WTC11 (cell line): Measurements from ENCODE around the gene MYO1F.

Experiments used
- CTCF ChIP-seq: fragments of 200-600 bp; IDR thresholded peaks from 2 replicates; pipeline ENCODE4 v1.8.0; 2022; ENCODE audit warnings: antibody characterized with exemption
- E2F1 ChIP-seq: sonication (generic); formaldehyde crosslinking; IDR thresholded peaks from 2 replicates; pipeline ENCODE4 v1.8.0; 2022; ENCODE audit warnings: mild to moderate bottlenecking, missing genetic modification reagents
- FOXK1 ChIP-seq: sonication (generic); formaldehyde crosslinking; IDR thresholded peaks from 2 replicates; pipeline ENCODE4 v1.8.0; 2022; ENCODE audit warnings: mild to moderate bottlenecking, moderate library complexity, missing genetic modification reagents
- HMGXB4 ChIP-seq: sonication (generic); formaldehyde crosslinking; IDR thresholded peaks from 2 replicates; pipeline ENCODE4 v1.8.1; 2023; ENCODE audit warnings: mild to moderate bottlenecking, moderate library complexity, missing genetic modification reagents
- IRF1 ChIP-seq: sonication (generic); formaldehyde crosslinking; IDR thresholded peaks from 2 replicates; pipeline ENCODE4 v1.8.0; 2023; ENCODE audit warnings: missing genetic modification reagents
- PRDM15 ChIP-seq: sonication (generic); formaldehyde crosslinking; IDR thresholded peaks from 2 replicates; pipeline ENCODE4 v1.8.0; 2022; ENCODE audit warnings: missing genetic modification reagents
- SP1 ChIP-seq: sonication (generic); formaldehyde crosslinking; conservative IDR thresholded peaks from 2 replicates; pipeline ENCODE4 v1.8.1; 2022; ENCODE audit warnings: missing genetic modification reagents
- ZNF232 ChIP-seq: sonication (generic); formaldehyde crosslinking; IDR thresholded peaks from 2 replicates; pipeline ENCODE4 v1.8.0; 2022; ENCODE audit warnings: mild to moderate bottlenecking, missing genetic modification reagents
- ZNF317 ChIP-seq: sonication (generic); formaldehyde crosslinking; IDR thresholded peaks from 2 replicates; pipeline ENCODE4 v1.8.1; 2023; ENCODE audit warnings: low read depth, mild to moderate bottlenecking, moderate library complexity, missing genetic modification reagents, borderline replicate concordance

GRCh38 chr19:8612807-8613171, 35.5 kb upstream of the MYO1F start:
- no peak for TF ChIP-seq E2F1
- TF ChIP-seq CTCF, result no peak
- TF ChIP-seq ZNF317 (CRISPR knock-in tag), result no peak
- no peak for TF ChIP-seq ZNF232 (CRISPR knock-in tag)
- TF ChIP-seq IRF1, result no peak
- TF ChIP-seq SP1 (CRISPR knock-in tag), result no peak
- no peak for TF ChIP-seq PRDM15 (CRISPR knock-in tag)
- no peak for TF ChIP-seq FOXK1 (CRISPR knock-in tag)
- no peak for TF ChIP-seq HMGXB4 (CRISPR knock-in tag)
